Measurements from ENCODE around the gene MEF2B. TPM values are rescaled to one million over a fixed set of nuclear protein-coding genes. Genes with fewer than 3 reads are reported as not detected.

MEF2B gene
- total RNA-seq, 1 donor from 2014 or later, result 0.49 TPM

DNA sequence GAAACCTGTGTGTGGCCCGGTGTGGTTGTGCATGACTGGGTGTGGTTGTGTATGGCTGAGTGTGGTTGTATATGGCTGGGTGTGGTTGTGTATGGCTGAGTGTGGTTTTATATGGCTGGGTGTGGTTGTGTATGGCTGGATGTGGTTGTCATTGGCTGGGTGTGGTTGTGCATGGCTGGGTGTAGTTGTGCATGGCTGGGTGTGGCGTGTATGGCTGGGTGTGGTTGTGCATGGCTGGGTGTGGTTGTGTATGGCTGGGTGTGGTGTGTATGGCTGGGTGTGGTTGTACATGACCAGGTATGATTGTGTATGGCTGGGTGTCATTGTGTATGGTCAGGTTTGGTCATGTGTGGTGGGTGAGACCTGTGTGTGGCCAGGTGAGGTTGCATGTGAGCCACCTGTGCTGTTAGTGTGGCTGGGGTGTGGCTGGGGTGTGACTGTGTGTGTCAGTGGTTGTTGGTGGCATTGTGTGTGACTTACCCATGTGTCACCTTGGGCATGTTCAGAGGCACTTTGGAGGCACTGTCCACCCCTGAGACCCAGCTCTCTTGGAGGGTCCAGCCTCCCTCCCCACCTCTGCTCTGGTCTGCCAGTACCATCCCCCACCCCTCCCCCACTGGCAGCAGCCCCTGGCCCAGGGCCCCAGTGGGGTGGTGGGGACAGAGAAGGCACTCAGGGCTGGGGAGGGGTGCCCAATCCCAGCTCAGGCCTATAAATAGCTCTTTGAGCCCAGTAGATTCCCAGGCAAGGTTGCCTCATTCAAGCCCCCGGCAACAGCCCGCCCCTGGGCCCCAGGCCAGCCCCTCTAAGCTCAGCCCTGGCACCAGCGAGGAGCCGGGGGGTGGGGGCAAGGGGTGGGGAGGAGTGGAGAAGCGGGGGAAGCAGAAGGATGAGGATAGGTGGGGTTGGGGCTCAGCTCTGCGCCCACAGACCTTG, 37.8 kb upstream of the MEF2B start:
- Histone ChIP-seq H3K27me3 (ENCODE audit: low read depth) (peaks cover 63% of the 10 kb centered on the region), H3K9me3 (replicated peaks) (no peaks in the 10 kb centered on the region)
- no peak for DNase-seq

DNA sequence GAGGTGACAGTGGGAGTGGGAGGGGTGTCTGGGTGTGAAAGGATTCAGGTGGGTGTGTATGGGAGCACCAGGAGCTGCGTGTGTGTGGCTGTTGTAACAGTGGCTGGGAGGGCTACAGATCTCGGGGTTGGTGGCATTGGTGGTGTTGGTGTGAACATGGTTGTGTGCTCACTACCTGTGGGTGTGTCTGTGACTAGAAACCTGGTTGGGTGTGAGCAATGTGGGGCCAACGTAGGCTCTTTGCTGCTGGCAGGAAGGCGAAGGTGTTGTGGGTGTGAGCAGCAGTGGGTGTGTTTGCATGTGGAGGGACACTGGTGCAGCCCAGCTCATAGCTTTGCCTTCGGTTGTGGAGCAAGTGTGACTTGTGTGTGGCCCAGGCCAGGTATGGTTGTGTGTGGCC, 36.9 kb upstream of the MEF2B start:
- peaks cover 54% of the 10 kb centered on the region for H3K27me3 ChIP-seq (ENCODE audit: low read depth)
- TF ChIP-seq CTCF (IDR thresholded peaks at IDR 0.05; ENCODE audit: borderline replicate concordance), result no peak
- H3K27ac ChIP-seq (replicated peaks), result no peak overlapping the region
- peaks cover 2% of the 10 kb centered on the region for H3K36me3 ChIP-seq
- DNase-seq, result no peak
- intact Hi-C loops (cut with micrococcal nuclease), result no loop called here
- no peak overlapping the region for H3K4me3 ChIP-seq
- no peaks in the 10 kb centered on the region for H3K9me3 ChIP-seq (replicated peaks)
- peaks cover 19% of the 10 kb centered on the region for H3K4me1 ChIP-seq

More for the DNA sequence above, 37.8 kb upstream of the MEF2B start:
- H3K36me3 ChIP-seq, result no peaks in the 10 kb centered on the region
- no peak for TF ChIP-seq CTCF (IDR thresholded peaks at IDR 0.05; ENCODE audit: borderline replicate concordance)
- intact Hi-C loops (cut with micrococcal nuclease), result no loop called here
- no peak overlapping the region for H3K4me3 ChIP-seq
- H3K4me1 ChIP-seq, result peaks cover 10% of the 10 kb centered on the region
- no peak overlapping the region for H3K27ac ChIP-seq (replicated peaks)

DNA sequence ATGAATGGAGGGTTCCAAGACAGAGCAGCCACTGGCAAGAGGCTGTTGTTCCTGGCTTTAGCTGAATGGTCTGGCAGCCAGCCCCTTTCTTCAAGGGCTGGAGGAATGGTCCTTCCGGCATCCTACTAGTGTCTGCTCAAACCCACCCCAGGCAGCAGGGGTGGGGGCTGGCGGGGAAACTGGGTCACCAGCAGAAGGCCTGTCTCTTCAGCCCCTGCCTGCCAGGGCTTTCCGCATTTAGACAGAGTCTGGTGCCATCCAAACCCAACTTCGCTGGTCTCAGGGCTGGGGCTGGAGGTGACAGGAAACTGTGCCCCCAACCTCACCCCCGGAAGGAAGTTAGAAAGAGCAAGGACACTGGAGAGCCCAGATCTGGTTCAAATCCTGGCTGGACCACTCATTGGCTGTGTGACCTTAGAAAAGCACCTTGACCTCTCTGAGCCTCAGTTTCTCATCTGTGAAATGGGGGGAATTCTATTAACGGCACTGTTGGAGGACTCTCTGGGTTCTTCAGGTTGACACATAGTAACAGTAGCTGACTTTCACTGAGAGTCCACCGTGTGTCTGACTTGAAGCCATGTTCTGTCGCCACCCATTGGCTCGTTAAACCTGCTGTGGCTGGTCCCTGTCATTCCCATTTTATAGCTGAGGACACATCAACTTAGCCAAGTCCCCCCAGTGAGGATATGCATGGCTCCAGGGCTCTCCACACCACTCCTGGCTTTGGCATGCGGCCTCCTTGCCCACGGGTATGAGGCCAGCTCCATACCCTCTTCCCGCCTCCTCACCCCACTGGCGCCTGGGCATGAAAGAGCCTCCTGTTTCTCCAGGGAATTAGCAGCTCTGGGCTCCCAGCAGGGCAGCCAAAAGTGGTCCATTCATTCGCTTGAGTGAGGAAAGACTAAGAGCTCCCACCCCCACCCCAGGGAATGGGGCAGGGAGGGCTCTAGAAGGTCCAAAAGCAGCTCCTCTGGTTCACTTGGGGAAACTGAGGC, 35.6 kb upstream of the MEF2B start:
- Histone ChIP-seq H3K27me3 (ENCODE audit: low read depth) (peaks cover 42% of the 10 kb centered on the region), H3K36me3 (peaks cover 8% of the 10 kb centered on the region), H3K4me1 (peaks cover 19% of the 10 kb centered on the region), H3K4me3 (no peak overlapping the region), H3K27ac (replicated peaks) (no peak overlapping the region), H3K9me3 (replicated peaks) (no peaks in the 10 kb centered on the region)
- DNase-seq, result no peak
- intact Hi-C loops (cut with micrococcal nuclease), result no loop called here
- TF ChIP-seq CTCF (IDR thresholded peaks at IDR 0.05; ENCODE audit: borderline replicate concordance), result no peak

DNA sequence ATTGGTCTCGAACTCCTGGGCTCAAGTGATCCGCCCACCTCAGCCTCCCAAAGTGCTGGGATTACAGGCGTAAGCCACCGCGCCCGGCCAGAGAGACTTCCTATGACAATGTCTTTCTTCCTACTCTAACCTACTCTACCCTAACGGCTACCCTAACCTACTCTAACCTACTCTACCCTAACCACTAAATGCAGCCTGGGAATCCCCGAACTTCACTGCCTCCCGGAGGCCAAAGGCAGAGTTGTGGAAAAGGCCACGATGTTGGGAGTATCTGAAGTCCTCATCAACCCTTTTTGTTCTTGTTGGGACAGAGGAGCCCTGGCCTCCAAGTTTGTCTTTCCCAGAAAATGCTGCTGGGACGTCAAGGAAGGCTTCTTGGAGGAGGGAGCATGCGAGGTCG, 34.1 kb upstream of the MEF2B start:
- Histone ChIP-seq H3K27me3 (ENCODE audit: low read depth) (peaks cover 26% of the 10 kb centered on the region), H3K4me1 (peaks cover 19% of the 10 kb centered on the region), H3K27ac (replicated peaks) (no peak overlapping the region), H3K9me3 (replicated peaks) (no peaks in the 10 kb centered on the region), H3K36me3 (peaks cover 19% of the 10 kb centered on the region), H3K4me3 (no peak overlapping the region)
- DNase-seq, result no peak
- no peak for TF ChIP-seq CTCF (IDR thresholded peaks at IDR 0.05; ENCODE audit: borderline replicate concordance)
- intact Hi-C loops (cut with micrococcal nuclease), result no loop called here

Measured in left ventricle myocardium inferior (tissue), 1 donor.